Epidermal melanocyte (primary cell): Measurements from ENCODE around the gene RNFT2.

Source experiments
- DNase-seq: peaks from one replicate; pipeline ENCODE4 v3.0.0; 2011; ENCODE audit warnings: low spot score; ENCODE audit not compliant: insufficient read length

Gene RNFT2

GRCh38 chr12:116878567-116879508 lies 140.7 kb downstream of the RNFT2 start:
- no peak for DNase-seq

DNA sequence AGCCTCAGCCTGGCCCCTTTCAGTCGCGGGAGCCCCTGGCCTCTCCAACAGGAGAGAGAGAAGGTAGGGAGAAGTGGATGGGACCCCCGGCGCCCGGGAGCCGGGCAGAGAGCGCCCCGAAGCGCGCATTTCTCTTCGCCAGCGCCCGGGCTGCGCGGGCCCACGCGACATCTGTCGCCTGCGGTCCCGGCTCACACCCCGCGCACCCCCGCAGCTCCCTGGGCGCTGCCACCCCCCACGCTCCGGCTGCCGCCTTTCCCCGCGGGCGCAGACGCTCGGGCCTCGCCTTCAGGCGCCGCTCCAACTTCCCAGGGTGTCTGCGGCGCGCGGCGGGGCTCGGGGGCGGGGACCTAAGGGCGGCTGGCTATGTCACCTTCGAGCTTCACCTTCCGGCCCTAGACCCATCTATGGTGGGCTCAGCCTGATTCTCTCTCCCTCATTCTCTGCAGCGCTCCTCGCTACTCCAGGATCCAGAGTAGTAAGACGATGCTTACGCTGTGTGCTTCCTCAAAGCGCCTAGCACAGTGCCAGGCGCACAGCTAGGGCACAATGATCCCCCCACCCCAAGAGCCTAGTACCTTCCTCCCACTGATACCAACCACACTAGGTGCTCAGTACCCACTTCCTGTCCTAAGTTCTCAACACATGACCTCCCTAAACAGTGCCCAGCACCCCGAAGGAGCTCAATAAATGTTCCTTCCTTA lies 141.5 kb downstream of the RNFT2 start:
- DNase-seq, result no peak

- DNase-seq, result no peak
Observed at GRCh38 chr12:116880213-116880816, 142.2 kb downstream of the RNFT2 start.

- no peak for DNase-seq
Observed at GRCh38 chr12:116880817-116881324, 142.8 kb downstream of the RNFT2 start.

DNA sequence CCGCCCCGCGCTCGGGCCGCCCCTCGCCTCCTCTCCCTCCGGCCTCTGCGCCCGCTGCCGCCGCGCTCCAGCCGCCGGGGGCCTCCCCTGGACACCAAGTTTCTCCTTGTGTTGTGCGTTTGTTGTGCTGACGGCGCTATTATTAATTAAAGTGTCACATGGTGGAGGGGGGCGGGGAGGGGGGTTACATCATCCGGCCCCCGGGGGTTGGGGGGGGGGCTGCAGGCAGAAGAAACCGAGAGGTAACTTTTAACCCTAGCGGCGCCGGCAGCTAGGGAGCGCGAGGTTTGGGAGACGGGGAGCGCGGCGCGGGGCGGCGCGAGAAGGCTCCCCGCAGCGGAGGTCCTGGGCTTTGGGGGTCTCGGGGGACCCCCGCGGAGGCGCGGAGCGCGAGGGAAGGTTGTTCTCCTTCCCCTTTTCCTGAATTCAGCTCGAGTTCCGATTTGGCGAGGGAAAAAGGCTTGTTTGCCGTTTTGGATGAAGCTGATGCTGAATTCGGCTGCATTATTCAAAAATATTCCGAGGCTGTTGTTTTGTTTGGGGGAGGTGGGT lies 143.3 kb downstream of the RNFT2 start, which contains the start of gene HRK:
HRK (minus strand) TSS at position 117 of the 552 bp plus-strand sequence. CDS start 134 bp downstream, outside the sequence.
- no peak for DNase-seq

DNA sequence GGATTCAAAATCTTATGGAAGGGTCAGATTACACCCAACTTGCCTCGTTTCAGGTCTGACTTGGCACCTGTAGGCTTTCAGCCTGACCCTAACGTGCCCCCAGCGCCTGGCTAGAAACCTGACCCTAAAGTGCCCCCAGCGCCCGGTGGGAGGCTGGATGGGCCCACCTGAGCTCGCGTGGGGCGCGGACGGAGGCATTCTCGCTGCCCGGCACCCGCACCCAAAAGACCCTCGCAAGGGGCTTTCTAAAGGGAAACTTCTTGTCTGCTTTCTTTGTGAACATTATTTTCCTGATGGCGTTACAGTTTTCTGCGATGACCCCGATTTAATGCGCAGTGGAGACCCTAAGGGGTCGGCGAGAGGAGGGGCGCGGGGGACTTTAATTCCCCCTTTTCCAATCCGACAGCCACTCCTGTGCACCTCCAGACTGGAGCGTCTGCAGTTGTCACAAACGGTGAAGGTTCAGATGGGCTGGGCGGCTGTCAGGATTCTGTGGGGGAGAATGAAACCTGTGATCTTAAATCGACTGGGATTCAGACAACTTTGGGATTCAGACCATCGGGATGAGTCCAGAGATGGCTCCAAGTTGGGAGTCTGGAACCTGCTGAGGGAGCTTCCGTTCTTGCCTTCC lies 143.9 kb downstream of the RNFT2 start:
- DNase-seq, result no peak

GRCh38 chr12:116882742-116883141 lies 144.6 kb downstream of the RNFT2 start:
- DNase-seq, result peak; percentile 50

GRCh38 chr12:116884871-116885270 lies 146.8 kb downstream of the RNFT2 start:
- no peak for DNase-seq

- DNase-seq, result no peak
Observed at GRCh38 chr12:116885491-116885890, 147.4 kb downstream of the RNFT2 start.

DNA sequence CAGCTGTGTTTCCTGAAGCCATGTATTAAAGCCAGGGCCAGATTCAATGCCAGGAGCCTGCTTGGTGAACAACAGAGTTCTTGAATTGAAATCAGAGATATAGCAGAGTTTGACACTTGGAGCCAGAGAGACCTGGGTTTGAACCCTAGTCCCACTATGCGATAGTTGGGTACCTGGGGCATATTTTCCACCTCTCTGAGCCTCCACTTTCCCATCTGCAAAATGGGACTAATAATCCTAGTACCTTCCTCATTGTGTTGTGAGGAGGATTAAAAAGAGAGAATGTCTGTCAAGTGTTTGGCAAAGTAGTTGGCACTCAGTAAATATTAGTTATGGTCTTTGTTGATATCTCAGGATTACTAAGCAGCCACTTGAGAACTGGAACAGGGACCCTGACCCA lies 149.1 kb downstream of the RNFT2 start:
- DNase-seq, result no peak

GRCh38 chr12:116887897-116888296 lies 149.8 kb downstream of the RNFT2 start:
- no peak for DNase-seq

GRCh38 chr12:116890330-116890729 lies 152.2 kb downstream of the RNFT2 start:
- DNase-seq, result no peak

GRCh38 chr12:116891019-116891418 lies 152.9 kb downstream of the RNFT2 start:
- no peak for DNase-seq

GRCh38 chr12:116892349-116893140 lies 154.4 kb downstream of the RNFT2 start:
- DNase-seq, result no peak

GRCh38 chr12:116894913-116895312 lies 156.8 kb downstream of the RNFT2 start:
- DNase-seq, result no peak

DNA sequence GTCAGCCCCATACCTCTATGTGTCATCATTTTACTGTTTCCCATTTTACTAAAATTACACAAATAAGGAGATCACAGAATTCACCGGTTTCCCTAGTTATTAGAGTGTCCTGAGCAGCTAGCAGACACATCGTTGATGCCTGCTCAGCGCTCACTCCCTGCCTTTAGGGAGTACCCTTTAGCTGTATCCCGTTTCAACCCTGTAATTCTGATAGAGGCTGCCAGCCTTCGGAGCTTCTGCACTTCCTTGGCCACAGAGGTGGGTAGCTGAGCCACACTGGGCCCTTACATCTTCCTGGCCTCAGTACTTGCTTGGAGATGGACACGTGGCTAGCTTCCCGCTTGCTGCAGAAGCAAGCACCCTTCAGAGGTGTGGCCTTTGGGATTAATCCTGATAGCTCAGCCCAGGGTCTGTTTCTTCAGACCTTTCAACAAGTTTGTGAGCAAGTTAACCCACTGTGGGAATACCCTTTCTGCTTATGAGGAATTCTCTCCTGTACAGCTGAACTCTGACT lies 158.4 kb downstream of the RNFT2 start:
- DNase-seq, result no peak

- no peak for DNase-seq
Observed at GRCh38 chr12:116897476-116897875, 159.4 kb downstream of the RNFT2 start.

GRCh38 chr12:116898669-116899068 lies 160.6 kb downstream of the RNFT2 start:
- DNase-seq, result no peak

DNA sequence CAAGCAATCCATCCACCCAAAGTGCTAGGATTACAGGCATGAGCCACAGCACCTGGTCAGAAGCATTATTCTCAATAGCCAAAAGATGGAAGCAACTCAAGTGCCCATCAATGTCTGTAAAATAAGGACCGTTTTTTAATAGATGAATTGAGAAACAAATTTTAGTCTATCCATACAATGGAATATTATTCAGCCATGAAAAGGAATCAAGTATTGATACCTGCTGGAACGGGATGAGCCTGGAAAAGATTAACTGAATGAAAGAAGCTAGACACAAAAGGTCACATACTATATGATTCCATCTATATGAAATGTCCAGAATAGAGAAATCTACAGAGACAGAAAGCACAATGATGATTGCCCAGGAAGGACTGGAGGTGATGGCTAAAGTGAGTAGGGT lies 163.5 kb downstream of the RNFT2 start:
- DNase-seq, result no peak
